MM.1S (cell line): Measurements from ENCODE around the gene WBP1L.
A peak's percentile ranks its signal among the peaks of the same experiment; 100 is the strongest.

Source experiments
- DNase-seq: peaks from one replicate; pipeline ENCODE4 v3.0.0-alpha.2; 2015
- H2AFZ ChIP-seq: fragments of 300-600 bp; sonication (generic); 2 replicates; pipeline ENCODE4 v1.6.0; 2016; ENCODE audit warnings: antibody characterized with exemption, low read length
- H3F3A ChIP-seq: fragments of 300-600 bp; sonication (generic); 2 replicates; pipeline ENCODE4 v1.6.1; 2016; ENCODE audit warnings: mild to moderate bottlenecking, antibody characterized with exemption, low read length, moderate library complexity, mixed read lengths; ENCODE audit not compliant: insufficient read depth
- H3K27ac ChIP-seq: fragments of 300-600 bp; sonication (generic); 2 replicates; pipeline ENCODE4 v1.5.1; 2016; ENCODE audit warnings: mild to moderate bottlenecking, low read length
- H3K27me3 ChIP-seq: fragments of 300-600 bp; sonication (generic); replicated peaks from 2 replicates; pipeline ENCODE4 v1.6.0; 2016; ENCODE audit warnings: low read length; ENCODE audit not compliant: insufficient read depth
- H3K36me3 ChIP-seq: fragments of 300-600 bp; sonication (generic); replicated peaks from 2 replicates; pipeline ENCODE4 v1.6.1; 2016; ENCODE audit warnings: mild to moderate bottlenecking, low read length, mixed read lengths; ENCODE audit not compliant: insufficient read depth
- H3K4me1 ChIP-seq: fragments of 300-600 bp; sonication (generic); 2 replicates; pipeline ENCODE4 v1.6.1; 2016; ENCODE audit warnings: low read length, mixed read lengths
- H3K4me2 ChIP-seq: fragments of 300-600 bp; sonication (generic); 2 replicates; pipeline ENCODE4 v1.6.0; 2016; ENCODE audit warnings: low read depth, low read length
- H3K4me3 ChIP-seq: fragments of 300-600 bp; sonication (generic); 2 replicates; pipeline ENCODE4 v1.5.1; 2016; ENCODE audit warnings: low read length, mixed read lengths
- H3K79me2 ChIP-seq: fragments of 300-600 bp; sonication (generic); 2 replicates; pipeline ENCODE4 v1.6.1; 2016; ENCODE audit warnings: mixed run types, low read length, mixed read lengths
- H3K9ac ChIP-seq: fragments of 300-600 bp; sonication (generic); 2 replicates; pipeline ENCODE4 v1.6.1; 2016; ENCODE audit warnings: low read length, mixed read lengths
- H3K9me2 ChIP-seq: fragments of 300-600 bp; sonication (generic); replicated peaks from 2 replicates; pipeline ENCODE4 v1.6.1; 2016; ENCODE audit warnings: mild to moderate bottlenecking, low read length, mixed read lengths; ENCODE audit not compliant: insufficient read depth
- H3K9me3 ChIP-seq: fragments of 300-600 bp; sonication (generic); replicated peaks from 2 replicates; pipeline ENCODE4 v1.6.1; 2016; ENCODE audit warnings: mild to moderate bottlenecking, low read length, mixed read lengths; ENCODE audit not compliant: insufficient read depth
- H4K20me1 ChIP-seq: fragments of 300-600 bp; sonication (generic); 2 replicates; pipeline ENCODE4 v1.6.1; 2016; ENCODE audit warnings: mild to moderate bottlenecking, low read length, moderate library complexity, mixed read lengths; ENCODE audit not compliant: insufficient read depth
- EZH2 ChIP-seq: fragments of 300-600 bp; sonication (generic); optimal IDR thresholded peaks from 2 replicates; pipeline ENCODE3; 2017; ENCODE audit warnings: low read depth, mild to moderate bottlenecking, antibody characterized with exemption, low read length, mixed read lengths
- EZH2phosphoT487 ChIP-seq: fragments of 300-600 bp; sonication (generic); IDR thresholded peaks from 2 replicates; pipeline ENCODE4 v1.6.1; 2018; ENCODE audit warnings: antibody characterized with exemption, low read length
- TF ChIP-seq, protein P1 (sequence below): fragments of 300-600 bp; sonication (generic); IDR thresholded peaks from 2 replicates; pipeline ENCODE4 v1.5.1; 2016; ENCODE audit warnings: antibody characterized with exemption, low read length, mixed read lengths

WBP1L gene

DNA sequence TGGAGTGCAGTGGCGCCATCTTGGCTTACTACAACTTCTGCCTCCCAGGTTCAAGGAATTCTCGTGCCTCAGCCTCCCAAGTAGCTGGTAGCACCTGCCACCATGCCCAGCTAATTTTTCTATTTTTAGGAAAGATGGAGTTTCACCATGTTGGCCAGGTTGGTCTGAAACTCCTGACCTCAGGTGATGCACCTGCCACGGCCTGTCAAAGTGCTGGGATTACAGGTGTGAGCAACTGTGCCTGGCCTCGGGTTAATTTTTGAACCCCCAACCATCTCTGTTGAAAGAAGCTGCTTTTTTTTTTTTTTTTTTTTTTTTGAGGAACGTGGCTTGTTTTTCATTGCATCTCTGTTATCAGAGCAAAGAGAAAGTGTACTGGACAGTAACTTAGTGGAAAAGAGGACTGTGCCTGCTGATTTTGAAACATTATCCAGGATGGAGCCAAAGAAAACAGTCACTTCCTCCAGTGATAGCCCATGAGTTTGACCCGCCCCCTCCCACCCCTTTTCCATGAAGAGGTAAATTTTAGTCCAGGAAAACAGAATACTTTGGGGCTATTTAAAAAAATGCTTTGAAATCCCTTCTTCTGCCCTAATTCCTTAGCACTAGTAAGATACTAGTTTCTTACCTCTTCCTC, 38.3 kb downstream of the WBP1L start:
- Histone ChIP-seq H3K9me3 (no peaks in the 10 kb centered on the region), H3K79me2 (peaks cover 78% of the 10 kb centered on the region), H2AFZ (no peak overlapping the region), H3K27me3 (no peaks in the 10 kb centered on the region), H3K9ac (peak overlapping the region; percentile 79), H3K27ac (peak overlapping the region; percentile 99), H3K4me3 (peak overlapping the region; percentile 15; the same call in 1 of the 2 replicates), H3K36me3 (no peaks in the 10 kb centered on the region; the same call in 1 of the 2 replicates), H3K4me1 (peaks cover 67% of the 10 kb centered on the region), H4K20me1 (no peaks in the 10 kb centered on the region), H3K4me2 (peak overlapping the region; percentile 67; the same call in 1 of the 2 replicates), H3K9me2 (no peaks in the 10 kb centered on the region), H3F3A (peaks cover 44% of the 10 kb centered on the region)
- TF ChIP-seq, protein P1, sequence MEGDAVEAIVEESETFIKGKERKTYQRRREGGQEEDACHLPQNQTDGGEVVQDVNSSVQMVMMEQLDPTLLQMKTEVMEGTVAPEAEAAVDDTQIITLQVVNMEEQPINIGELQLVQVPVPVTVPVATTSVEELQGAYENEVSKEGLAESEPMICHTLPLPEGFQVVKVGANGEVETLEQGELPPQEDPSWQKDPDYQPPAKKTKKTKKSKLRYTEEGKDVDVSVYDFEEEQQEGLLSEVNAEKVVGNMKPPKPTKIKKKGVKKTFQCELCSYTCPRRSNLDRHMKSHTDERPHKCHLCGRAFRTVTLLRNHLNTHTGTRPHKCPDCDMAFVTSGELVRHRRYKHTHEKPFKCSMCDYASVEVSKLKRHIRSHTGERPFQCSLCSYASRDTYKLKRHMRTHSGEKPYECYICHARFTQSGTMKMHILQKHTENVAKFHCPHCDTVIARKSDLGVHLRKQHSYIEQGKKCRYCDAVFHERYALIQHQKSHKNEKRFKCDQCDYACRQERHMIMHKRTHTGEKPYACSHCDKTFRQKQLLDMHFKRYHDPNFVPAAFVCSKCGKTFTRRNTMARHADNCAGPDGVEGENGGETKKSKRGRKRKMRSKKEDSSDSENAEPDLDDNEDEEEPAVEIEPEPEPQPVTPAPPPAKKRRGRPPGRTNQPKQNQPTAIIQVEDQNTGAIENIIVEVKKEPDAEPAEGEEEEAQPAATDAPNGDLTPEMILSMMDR: no peak
- no peak for TF ChIP-seq EZH2phosphoT487
- no peak for TF ChIP-seq EZH2
- DNase-seq: peak; percentile 89

DNA sequence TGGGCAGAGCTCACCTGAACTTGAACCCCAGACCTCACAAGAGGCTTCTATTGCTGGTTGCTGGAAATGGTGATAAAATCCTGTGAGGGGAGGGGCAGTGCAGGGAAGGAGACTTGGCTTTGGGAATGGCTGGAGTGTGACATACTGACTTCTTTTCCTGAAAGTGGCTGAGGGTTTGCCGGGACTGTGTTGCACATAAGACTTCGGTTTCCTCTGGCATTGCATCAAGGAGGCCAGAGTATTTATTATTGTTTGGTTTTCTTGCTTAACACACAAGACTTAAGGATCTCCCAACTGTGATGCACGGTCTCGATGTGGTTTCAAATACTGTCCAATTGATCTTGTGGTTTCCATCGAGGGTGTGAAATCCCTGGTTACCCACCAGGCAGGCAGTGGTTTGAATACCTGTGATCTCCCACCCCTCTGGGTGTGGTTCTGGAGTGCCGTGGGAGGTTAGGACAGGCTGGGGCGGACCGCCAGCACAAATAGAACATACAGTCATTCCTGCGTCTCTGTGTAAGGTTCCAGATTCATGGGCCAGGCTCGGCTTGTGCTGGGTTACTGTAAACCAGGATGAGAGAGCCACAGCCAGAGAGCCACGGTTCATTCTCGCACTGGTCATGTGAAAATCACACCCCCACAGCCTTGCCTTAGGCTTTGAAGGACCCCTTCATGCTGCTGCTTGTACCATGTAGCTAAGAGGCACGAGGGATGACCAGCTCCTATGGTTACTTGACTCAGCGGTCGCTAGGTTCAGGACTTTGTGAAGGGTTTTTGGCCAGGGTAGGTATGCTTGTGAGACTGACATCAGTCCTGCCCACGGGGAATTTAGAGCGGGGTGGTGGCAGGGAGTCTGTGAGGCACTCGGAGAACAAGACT, 39.2 kb downstream of the WBP1L start:
- Histone ChIP-seq H3K9me2 (no peaks in the 10 kb centered on the region), H3K9me3 (no peaks in the 10 kb centered on the region), H3K36me3 (no peaks in the 10 kb centered on the region; the same call in 1 of the 2 replicates), H3K27me3 (no peaks in the 10 kb centered on the region), H3K79me2 (peaks cover 79% of the 10 kb centered on the region), H3K4me3 (peak overlapping the region; percentile 15; the same call in 1 of the 2 replicates), H3K4me2 (peak overlapping the region; percentile 67; the same call in 1 of the 2 replicates), H3K9ac (peak overlapping the region; percentile 79), H3K27ac (peak overlapping the region; percentile 99), H3F3A (peaks cover 38% of the 10 kb centered on the region), H3K4me1 (peaks cover 59% of the 10 kb centered on the region), H2AFZ (no peak overlapping the region), H4K20me1 (no peaks in the 10 kb centered on the region)
- DNase-seq: no peak
- TF ChIP-seq EZH2: no peak
- TF ChIP-seq, protein P1: no peak
- TF ChIP-seq EZH2phosphoT487: no peak

DNA sequence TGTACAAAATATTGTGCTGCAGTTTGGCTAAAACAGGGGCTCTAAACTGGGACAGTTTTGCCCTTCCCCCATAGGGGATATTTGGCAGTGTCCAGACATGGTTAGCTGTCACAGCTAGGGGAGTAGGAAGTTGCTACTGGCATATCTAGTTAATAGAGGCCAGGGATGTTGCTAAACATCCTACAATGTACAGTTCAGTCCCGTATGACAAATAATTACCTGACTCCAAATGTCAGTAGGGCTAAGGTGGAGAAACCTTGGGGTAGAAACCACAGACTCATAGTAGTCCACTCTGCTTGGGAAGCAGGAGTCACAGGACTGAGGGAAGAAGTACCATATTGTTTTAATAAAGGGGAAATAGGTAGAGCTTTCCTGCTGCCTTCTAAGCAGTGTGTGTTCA, 39.8 kb downstream of the WBP1L start:
- H3K36me3 ChIP-seq: no peaks in the 10 kb centered on the region; the same call in 1 of the 2 replicates
- TF ChIP-seq, protein P1: no peak
- TF ChIP-seq EZH2phosphoT487: no peak
- TF ChIP-seq EZH2: no peak
- no peaks in the 10 kb centered on the region for H3K27me3 ChIP-seq
- no peaks in the 10 kb centered on the region for H3K9me3 ChIP-seq
- no peak overlapping the region for H3K9ac ChIP-seq
- no peak overlapping the region for H2AFZ ChIP-seq
- no peak overlapping the region for H3K4me2 ChIP-seq
- peaks cover 54% of the 10 kb centered on the region for H3K4me1 ChIP-seq
- H4K20me1 ChIP-seq: no peaks in the 10 kb centered on the region
- peaks cover 33% of the 10 kb centered on the region for H3F3A ChIP-seq
- DNase-seq: no peak
- H3K27ac ChIP-seq: peak overlapping the region; percentile 99; the same call in 1 of the 2 replicates
- H3K4me3 ChIP-seq: no peak overlapping the region
- H3K79me2 ChIP-seq: peaks cover 77% of the 10 kb centered on the region
- no peaks in the 10 kb centered on the region for H3K9me2 ChIP-seq
